ENCODE data around the gene NEURL3.

Gene NEURL3

GRCh38 chr2:96517079-96517478, 11.9 kb upstream of the NEURL3 start:
- TF ChIP-seq SIN3A (IDR thresholded peaks at IDR 0.05; ENCODE audit: borderline replicate concordance, insufficient read depth, low read length) (no peak), TAF1 (IDR thresholded peaks at IDR 0.05; ENCODE audit: borderline replicate concordance, insufficient read depth, low read length) (no peak), POLR2AphosphoS5 (IDR thresholded peaks at IDR 0.05; ENCODE audit: low read depth, low read length) (no peak), REST (IDR thresholded peaks at IDR 0.05; ENCODE audit: insufficient read depth in 1 of 2, low read depth in 2 of 2, low read length in 2 of 2) (no peak), FOXP2 (optimal IDR thresholded peaks at IDR 0.05; ENCODE audit: borderline replicate concordance, extremely low read depth, extremely low read length, insufficient read depth) (no peak)

- no peak for TF ChIP-seq FOXP2 (optimal IDR thresholded peaks at IDR 0.05; ENCODE audit: borderline replicate concordance, extremely low read depth, extremely low read length, insufficient read depth)
- no peak for TF ChIP-seq POLR2AphosphoS5 (IDR thresholded peaks at IDR 0.05; ENCODE audit: low read depth, low read length)
- no peak for TF ChIP-seq REST (IDR thresholded peaks at IDR 0.05; ENCODE audit: insufficient read depth in 1 of 2, low read depth in 2 of 2, low read length in 2 of 2)
- TF ChIP-seq TAF1 (IDR thresholded peaks at IDR 0.05; ENCODE audit: borderline replicate concordance, insufficient read depth, low read length): no peak
- TF ChIP-seq SIN3A (IDR thresholded peaks at IDR 0.05; ENCODE audit: borderline replicate concordance, insufficient read depth, low read length): no peak
Observed at GRCh38 chr2:96514521-96514920, 9.4 kb upstream of the NEURL3 start.

GRCh38 chr2:96512341-96512740, 7.2 kb upstream of the NEURL3 start:
- TF ChIP-seq TAF1 (IDR thresholded peaks at IDR 0.05; ENCODE audit: borderline replicate concordance, insufficient read depth, low read length): no peak
- no peak for TF ChIP-seq SIN3A (IDR thresholded peaks at IDR 0.05; ENCODE audit: borderline replicate concordance, insufficient read depth, low read length)
- TF ChIP-seq REST (IDR thresholded peaks at IDR 0.05; ENCODE audit: insufficient read depth in 1 of 2, low read depth in 2 of 2, low read length in 2 of 2): no peak
- no peak for TF ChIP-seq FOXP2 (optimal IDR thresholded peaks at IDR 0.05; ENCODE audit: borderline replicate concordance, extremely low read depth, extremely low read length, insufficient read depth)

GRCh38 chr2:96511851-96512250, 6.7 kb upstream of the NEURL3 start:
- TF ChIP-seq REST (IDR thresholded peaks at IDR 0.05; ENCODE audit: insufficient read depth in 1 of 2, low read depth in 2 of 2, low read length in 2 of 2): no peak
- TF ChIP-seq SIN3A (IDR thresholded peaks at IDR 0.05; ENCODE audit: borderline replicate concordance, insufficient read depth, low read length): no peak
- no peak for TF ChIP-seq TAF1 (IDR thresholded peaks at IDR 0.05; ENCODE audit: borderline replicate concordance, insufficient read depth, low read length)
- no peak for TF ChIP-seq POLR2AphosphoS5 (IDR thresholded peaks at IDR 0.05; ENCODE audit: low read depth, low read length)
- no peak for TF ChIP-seq FOXP2 (optimal IDR thresholded peaks at IDR 0.05; ENCODE audit: borderline replicate concordance, extremely low read depth, extremely low read length, insufficient read depth)

All from PFSK-1 (cell line).